Measurements from ENCODE around the gene PRELID3B.

The PRELID3B gene

GRCh38 chr20:59035381-59035780 lies 7.2 kb downstream of the PRELID3B start:
- no peak for TF ChIP-seq CTCF (conservative IDR thresholded peaks at IDR 0.05; ENCODE audit: control insufficient read depth, insufficient read depth, low read depth, low read length)
- no peak overlapping the region for H3K4me3 ChIP-seq (ENCODE audit: control insufficient read depth, low read depth, low read length)

DNA sequence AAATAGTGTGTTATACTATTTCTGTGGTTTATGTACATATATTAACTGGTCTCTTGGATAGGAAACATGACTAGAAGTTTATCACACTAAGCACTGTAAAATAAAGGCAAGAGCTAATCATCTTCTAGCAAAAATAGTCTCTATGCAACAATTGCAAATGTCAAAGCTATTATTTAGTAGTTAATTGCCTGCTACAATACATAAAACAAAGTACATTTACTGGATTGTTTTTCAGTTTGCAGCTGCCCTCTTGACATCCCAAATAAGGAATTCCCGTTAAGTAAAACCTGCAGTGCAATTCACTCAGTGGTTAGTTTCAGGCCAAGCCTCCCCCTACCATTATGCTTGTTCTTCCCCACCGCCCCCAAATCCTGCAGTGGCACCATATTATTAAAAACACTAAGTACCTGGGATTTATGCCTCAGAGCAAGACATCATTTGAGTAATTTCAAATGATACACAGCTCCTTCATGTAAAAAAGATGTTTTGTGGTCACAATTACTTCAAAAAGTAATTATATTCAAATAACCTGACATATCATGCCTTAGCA lies 8.9 kb downstream of the PRELID3B start:
- TF ChIP-seq CTCF (conservative IDR thresholded peaks at IDR 0.05; ENCODE audit: control insufficient read depth, insufficient read depth, low read depth, low read length), result no peak
- DNase-seq (ENCODE audit: low read depth), result no peak
- no peak overlapping the region for H3K4me3 ChIP-seq (ENCODE audit: control insufficient read depth, low read depth, low read length)

More at GRCh38 chr20:59035381-59035780, 7.2 kb downstream of the PRELID3B start:
- DNase-seq (ENCODE audit: low read depth), result no peak

- no peak for TF ChIP-seq CTCF (conservative IDR thresholded peaks at IDR 0.05; ENCODE audit: control insufficient read depth, insufficient read depth, low read depth, low read length)
- DNase-seq (ENCODE audit: low read depth), result no peak
- H3K4me3 ChIP-seq (ENCODE audit: control insufficient read depth, low read depth, low read length), result no peak overlapping the region
Measured at GRCh38 chr20:59033093-59033492, 9.5 kb downstream of the PRELID3B start.

- DNase-seq (ENCODE audit: low read depth), result peak; percentile 37
- peak; percentile 3 for TF ChIP-seq CTCF (conservative IDR thresholded peaks at IDR 0.05; ENCODE audit: control insufficient read depth, insufficient read depth, low read depth, low read length)
- peak overlapping the region; percentile 62 for H3K4me3 ChIP-seq (ENCODE audit: control insufficient read depth, low read depth, low read length)
Measured at GRCh38 chr20:59032713-59033059, 9.9 kb downstream of the PRELID3B start.

GRCh38 chr20:59032023-59032712 lies 10.4 kb downstream of the PRELID3B start, which contains the start of gene ATP5F1E:
Gene ATP5F1E (minus strand): TSS chr20:59032335. CDS start chr20:59032251, 84 bp downstream.
- no peak for TF ChIP-seq CTCF (conservative IDR thresholded peaks at IDR 0.05; ENCODE audit: control insufficient read depth, insufficient read depth, low read depth, low read length)
- peak; percentile 85 for DNase-seq (ENCODE audit: low read depth)
- peak within 1 kb of the TSS; percentile 68 for H3K4me3 ChIP-seq (ENCODE audit: control insufficient read depth, low read depth, low read length)

DNA sequence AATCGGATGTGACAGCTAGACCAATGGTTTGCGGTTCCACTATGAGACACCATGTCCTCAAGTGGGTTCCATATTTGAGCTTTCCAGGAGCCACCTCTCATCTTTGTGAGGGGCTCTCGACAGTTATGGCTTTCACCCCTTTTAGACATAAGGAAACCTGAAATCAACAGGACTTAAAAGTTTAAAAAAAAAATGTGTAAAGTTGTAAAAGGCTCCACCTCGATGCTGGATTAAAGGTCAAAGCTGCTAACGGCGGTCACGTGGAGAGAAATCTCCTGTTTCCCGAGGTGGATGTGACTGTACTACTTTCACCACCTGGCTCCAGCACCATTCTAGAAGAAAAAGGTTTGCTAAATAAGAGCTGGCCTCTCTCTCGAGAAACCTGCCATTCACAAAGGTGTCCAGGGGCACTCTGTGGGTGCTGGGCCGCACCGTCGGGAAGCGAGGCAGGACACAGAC lies 11.0 kb downstream of the PRELID3B start:
- no peak for TF ChIP-seq CTCF (conservative IDR thresholded peaks at IDR 0.05; ENCODE audit: control insufficient read depth, insufficient read depth, low read depth, low read length)
- H3K4me3 ChIP-seq (ENCODE audit: control insufficient read depth, low read depth, low read length), result peak overlapping the region; percentile 68
- DNase-seq (ENCODE audit: low read depth), result peak; percentile 11

Data from fibroblast of mammary gland (primary cell).